Measurements from ENCODE around the gene RCBTB2.
"Not testable (repeated sequence)": the region's sequence is repeated elsewhere in the genome, so short reads cannot be mapped to it uniquely, and the experiment has no call there.

The RCBTB2 gene

DNA sequence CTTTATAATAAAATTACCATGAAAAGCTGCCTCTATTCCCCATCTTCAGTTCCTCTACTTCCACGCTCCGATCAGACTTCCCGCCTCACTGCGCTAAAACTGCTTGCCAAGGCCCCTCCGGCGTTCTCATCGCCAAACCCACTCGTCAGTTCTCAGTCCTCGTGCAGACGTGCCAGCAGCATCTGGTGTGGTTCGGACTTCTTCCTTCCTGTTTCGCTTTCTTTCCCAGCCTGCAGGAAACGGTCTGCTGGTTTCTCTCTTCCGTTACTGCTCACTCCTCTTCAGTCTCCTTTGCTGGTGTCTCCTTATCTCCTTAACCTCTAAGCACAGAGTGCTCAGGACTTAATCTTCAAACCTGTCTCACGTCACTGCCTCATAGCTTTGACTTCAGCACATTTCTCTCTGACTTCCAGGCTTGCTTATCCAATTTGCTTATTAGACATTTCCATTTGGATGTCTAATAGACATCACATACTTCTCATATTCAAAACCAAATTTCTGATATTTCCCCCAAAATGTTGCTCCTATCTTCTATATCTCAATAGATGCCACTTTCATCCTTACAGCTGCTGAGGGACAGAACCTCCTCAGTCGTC is 40.3 kb downstream of the RCBTB2 start:
- DNase-seq, result no peak

DNA sequence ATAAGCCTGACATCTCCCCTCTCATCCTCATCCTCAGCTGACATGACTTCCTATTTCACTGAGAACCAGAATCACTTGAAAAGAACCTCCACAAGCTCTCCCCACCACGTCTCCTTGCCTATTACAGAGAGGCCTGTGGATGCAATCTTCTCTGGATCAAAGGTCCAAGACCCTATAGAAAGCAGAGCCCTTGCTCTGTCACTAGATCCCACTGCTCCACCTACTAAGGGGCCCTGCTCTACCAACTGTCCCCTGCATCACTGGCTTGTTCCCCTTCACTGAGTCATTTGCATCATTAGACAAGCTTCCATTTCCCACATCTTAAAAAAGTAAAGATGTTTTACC is 40.8 kb downstream of the RCBTB2 start:
- no peak for DNase-seq

DNA sequence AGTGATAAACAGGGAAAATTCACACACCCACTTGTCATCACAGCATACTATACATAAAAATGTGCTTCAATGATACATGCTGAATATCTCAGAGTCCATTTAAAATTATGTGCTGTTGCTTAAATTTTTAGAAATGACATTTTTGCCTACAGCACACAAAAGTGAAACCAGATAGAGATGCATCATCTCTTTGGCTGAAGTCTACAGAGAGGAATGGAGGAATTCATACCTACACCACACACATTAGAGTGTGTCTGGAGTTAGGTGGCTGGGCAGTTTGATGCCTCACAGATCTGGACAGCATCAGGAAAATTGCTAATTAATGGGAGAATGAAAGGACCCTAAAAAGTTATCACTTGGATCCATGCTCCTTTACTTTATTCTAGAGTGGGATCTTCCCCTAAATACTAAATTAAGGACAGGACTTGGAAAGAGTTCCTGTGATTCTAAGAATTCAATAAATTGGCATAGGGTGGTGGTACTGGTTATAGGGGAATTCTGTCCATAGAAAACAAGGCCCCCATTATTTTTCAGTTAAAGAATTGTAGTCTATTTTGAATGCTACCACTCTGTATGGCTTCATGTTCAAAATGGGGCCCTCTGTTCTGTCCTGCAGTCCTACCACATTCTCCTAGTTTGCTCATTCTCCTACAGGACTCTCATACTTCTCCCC is 41.3 kb downstream of the RCBTB2 start:
- no peak for DNase-seq

DNA sequence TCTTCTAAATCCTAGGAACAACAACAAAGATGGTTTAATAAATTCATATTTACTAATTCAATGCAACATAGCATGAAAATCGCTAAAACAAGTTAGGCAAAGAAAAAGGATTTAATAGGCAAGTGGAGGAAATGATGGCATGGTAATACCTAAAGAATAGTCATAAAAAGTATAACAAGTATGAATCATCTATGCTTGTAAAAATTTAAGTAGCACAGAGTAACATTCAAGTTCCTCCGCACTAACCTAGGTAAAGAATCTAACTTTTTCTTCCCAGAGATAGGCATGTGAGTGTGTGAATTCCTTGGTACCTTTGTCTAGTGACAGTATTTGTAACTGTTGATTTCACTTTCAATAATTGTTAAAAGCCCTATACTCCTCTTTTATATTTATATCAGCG is 42.6 kb downstream of the RCBTB2 start:
- no peak for DNase-seq

DNA sequence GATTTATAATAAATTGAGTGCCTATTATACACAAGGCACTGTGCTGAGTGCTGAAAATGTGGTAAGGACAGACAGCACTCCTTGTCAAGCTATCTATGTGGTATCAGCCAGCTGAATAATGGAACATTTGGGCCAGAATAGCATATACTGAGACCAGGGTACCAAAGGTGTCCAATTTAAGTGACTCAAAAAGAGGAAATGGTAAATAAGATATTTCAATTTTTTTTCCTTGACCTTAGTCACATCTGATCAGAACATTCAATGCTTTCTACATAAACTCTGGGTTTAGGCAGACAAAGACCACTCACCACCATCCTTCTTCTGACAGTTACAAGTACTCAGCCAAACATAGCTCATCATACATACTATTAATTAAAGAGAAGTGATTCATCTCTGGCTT is 43.2 kb downstream of the RCBTB2 start:
- DNase-seq, result no peak

DNA sequence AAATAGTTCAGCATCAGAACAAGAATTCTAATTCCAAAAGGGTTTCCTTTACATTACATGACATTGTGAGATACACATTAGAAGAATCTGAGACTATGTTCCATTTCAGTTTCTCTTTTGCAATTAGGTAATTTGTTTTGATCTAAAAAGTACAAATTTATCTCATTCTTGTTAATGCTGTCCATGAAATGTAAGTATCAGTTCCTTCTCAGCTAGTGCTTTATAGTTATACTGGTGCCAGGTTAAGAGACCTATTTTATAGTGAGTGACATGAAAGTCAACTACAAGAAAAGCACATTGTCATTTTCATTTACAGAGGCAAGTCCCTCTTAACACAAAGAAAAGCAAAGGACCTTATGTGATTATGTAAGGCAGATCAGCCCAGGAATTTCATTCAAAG is 43.9 kb downstream of the RCBTB2 start:
- DNase-seq, result no peak

DNA sequence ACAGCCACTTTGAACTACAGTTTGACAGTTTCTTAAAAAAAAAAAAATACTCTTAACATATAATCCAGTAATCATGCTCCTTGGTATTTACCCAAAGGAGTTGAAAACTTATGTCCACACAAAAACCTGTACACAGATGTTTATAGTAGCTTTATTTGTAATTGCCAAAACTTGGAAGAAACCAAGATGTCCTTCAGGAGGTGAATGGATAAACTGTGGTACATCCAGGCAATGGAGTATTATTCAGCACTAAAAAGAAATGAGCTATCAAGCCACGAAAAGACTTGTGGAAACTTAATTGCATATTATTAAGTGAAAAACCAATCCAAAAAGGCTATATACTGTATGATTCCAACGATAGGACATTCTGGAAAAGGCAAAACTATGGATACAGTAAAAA is 44.9 kb downstream of the RCBTB2 start:
- no peak for DNase-seq

DNA sequence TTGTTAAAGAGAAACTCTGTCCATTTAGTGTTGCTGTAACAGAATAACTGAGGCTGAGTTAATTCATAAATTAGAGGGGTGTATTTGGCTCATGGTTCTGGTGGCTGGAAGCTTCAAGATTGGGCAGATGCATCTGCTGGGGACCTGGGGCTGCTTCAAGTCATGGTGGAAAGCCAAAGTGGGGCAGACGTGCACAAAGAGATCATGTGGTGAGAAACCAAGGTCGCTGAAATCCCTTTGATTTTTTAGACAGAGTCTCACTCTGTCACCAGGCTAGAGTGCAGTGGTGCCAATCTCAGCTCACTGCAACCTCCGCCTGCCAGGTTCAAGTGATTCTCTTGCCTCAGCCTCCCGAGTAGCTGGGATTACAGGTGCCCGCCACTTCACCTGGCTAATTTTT is 46.0 kb downstream of the RCBTB2 start:
- no peak for DNase-seq

DNA sequence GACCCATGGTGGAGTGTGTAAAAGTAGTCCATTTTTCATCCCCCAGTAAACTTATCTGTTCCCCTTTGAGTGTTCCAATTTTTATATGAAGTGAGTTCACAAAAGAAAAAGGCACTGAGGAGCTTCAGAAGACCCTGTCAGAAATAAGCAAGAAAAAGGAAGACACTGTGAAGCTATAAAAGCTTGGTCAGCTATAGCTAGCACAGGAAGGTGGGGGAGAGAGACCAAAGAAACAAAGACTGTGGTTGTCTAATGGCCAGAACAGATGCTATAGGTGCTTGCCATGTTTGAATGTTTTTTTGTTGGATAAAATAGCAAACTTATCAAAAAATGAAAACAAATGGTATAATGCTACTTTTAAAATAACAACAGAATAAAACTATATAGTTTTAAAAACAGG is 46.5 kb downstream of the RCBTB2 start:
- no peak for DNase-seq

DNA sequence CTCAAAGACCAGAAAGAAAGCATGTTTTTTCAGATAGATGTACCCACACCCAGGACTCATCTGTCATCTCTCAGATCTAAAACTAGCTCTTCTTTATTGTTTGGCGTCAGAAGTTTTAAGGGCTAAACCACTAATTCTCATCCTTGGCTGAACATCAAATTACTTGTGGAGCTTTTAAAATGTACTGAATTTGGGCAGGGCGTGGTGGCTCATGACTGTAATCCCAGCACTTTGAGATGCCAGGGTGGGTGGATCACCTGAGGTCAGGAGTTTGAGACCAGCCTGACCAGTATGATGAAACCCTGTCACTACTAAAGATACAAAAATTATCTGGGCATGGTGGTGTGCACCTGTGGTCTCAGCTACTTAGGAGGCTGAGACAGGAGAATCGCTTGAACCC is 47.4 kb downstream of the RCBTB2 start:
- no peak for DNase-seq

DNA sequence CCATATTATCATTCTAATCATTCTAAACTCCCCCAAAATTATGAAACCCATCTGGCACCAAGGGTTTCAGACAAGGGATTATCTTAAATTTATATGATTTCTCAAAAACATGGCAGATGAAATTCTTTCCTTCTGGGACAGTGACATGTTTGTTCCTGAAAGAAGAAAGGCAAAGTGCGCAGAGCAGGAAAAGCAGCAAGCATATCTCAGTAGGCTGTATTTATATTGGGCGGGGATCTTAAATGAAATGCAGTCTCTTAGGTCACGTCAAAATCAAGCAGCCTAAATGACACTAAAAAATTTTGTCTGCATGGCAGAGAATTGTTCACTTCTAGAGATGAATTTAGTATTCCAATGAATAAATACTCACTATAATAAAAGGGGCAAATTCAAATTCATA is 49.3 kb downstream of the RCBTB2 start:
- no peak for DNase-seq

DNA sequence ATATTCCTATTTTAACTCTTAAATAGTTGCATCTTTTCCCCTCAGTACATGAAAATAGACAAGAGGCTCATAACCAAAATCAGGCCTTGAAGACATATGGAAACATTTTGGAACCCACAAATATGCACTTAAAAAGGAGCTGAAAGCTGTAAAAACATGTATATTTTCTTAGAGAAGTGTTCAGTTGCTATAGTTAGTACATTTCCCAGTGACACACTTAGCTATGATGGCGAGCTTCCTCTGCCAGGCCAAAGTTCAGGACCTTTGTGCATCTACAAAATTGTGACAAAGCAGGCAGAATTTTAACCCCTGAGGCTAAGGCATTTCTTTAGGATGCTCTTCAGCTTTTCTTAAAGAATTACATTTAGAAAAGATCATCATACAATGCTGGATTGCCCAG is 54.5 kb downstream of the RCBTB2 start:
- no peak for DNase-seq

DNA sequence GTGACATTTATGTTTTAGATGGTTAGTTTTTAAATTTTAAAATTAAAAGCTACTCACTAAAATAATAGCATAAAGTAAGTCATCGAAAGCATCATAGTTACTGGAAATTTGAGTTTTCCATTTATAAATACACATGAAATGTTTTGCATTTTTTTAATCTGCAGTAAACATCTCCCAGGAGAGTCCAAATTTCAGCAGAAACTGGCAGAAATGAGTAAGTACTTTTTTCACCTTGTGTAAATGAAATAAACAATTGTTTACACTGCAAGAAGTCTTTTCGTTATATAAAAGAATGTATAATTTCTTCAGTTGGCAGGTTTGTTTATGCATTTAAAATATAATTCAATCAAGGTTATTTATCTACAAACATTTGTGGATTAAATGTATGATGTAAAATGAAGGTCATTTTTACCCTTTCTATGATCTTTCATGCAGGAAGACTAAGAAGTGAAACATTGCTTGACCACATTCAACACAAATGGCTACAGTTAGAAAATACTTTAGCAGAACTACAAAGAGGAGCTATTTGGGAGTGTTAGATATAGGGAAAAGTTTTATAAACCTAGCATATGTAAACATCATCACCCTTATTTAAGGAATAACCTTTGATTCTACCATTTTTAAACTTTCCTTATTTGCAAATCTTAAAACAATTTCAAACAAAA is 55.6 kb downstream of the RCBTB2 start:
- no peak for DNase-seq

DNA sequence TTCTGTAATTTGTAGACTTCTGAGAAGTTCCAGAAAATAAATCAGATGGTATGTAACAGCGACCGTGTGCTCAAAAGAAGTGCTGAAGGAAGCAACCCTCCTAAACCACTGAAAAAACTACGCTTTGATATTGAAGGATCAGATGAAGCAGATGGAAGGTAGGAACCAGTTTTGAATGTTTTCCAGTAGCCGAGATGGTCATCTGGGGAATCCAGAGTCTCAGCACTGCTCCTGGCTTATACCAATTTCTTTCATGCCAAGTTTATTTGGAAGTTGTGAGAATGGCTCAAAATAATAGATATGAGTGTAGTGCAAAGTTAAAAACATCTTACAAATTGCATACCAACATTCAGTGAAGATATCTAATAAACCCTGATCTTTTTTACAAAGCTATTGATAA is 56.2 kb downstream of the RCBTB2 start:
- DNase-seq, result no peak

DNA sequence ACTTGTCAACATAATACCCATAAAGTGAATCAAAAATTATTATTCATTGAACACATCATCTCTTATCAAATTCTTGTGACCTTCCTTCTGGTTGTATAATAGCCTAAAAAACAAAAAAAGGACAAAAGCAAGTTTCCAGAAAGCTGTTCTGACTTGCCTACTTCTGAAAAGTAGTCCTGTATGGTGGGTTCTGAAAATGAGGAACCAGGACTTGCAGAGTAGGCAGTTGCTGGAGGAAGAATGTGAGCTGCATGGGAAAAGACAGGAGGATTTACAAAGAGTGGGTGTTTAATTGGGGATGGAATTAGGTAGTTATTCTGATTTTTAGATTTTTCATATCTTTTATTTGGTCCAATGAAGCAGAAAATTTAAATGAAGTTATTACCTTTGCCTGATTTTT is 56.7 kb downstream of the RCBTB2 start:
- DNase-seq, result no peak

DNA sequence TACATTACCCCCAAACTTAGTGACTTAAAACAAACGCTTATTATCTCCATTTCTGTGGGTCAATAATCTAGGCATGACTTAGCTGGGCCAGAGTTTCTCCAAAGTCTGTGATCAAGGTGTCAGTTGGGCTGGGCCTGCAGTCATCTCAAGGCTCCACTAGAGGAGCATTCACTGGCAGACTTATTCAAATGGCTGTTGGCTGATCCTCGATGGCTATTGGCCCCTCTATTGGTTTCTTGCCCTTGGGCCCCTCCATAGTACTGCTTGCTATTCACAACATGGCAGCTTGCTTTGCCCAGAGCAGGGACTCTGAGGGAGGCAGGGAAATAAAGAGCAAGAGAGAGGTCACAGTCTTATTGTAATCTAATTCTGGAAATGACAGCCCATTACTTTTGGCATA is 57.6 kb downstream of the RCBTB2 start:
- DNase-seq, result no peak

DNA sequence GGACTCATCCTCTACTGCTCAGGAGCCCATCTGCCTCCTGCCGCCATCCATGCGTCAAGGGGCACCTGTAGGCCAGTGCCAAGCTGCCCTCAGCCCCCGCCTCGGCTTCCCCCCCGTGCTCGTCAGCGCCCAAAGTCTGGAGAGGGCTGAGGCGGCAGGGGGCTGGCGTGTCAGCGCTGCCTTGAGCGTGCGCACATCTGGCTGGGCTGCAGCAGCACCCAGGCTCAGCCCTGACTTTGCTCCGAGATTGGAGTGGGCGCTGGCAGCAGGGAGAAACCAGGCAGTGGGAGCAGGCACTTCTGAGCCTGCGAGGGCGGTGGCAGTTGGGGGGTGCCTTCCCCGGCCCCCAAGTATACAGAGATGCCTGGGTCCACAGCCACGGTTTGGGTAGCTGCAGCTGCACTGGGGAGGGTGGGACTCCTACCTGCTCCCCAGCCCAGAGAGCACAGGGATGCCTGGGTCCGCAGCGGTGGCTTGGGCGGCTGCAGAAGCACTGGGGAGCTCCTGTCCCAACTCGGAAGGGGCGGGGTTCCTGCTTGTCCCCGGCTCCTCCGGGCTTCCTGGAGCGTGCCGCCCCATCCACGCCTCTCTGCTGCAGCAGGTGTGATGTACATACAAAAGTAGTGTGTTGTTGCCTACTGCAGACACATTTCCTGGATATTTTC is 75.2 kb downstream of the RCBTB2 start:
- DNase-seq, result no peak

DNA sequence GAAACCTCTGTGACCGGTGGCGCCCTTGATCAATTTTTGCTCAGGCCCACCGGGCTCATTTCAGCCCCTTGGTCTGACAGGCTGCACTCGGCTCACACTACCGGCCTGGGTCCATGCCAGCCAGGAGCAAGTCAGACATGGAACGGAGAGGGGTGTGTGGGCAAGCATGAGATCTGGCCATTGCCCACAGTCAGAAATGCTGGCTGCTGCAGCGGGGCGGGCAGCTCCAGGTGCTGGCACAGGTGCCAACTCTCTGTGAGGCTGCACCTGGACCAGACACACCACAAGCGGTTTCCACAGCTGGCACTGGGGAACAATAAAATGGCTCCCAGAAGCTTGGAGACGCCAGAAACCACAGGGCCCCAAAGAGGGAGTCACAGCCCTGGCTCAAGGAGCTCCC is 76.3 kb downstream of the RCBTB2 start:
- DNase-seq, result no peak

DNA sequence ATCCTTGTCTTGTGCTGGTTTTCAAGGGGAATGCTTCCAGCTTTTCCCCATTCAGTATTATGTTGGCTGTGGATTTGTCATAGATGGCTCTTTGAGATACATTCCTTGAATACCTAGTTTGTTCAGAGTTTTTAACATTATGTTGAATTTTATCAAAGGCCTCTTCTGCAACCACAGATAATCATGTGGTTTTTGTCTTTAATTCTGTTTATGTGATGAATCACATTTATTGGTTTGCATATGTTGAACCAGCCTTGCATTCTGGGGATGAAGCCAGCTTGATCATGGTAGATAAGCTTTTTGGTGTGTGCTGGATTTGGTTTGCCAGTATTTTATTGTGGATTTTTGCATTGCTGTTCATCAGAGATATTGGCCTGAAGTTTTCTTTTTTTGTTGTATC is 81.7 kb downstream of the RCBTB2 start:
- DNase-seq, result not testable (repeated sequence)

DNA sequence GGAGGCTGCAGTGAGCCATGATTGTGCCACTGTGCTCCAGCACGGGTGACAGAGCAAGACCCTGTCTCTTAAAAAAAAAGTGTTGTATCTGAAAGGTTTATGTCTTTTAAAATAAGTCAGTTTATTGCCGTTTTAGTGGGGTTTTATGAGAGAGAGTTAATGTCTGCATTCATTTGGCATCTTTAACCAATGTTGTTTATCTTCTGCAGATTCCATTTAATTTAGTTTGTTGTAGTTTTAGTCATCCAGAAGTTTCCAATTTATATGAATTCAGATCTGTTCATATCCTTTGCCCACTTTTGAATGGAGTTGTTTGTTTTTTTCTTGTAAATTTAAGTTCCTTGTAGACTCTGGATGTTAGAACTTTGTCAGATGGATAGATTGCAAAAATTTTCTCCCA is 83.2 kb downstream of the RCBTB2 start:
- DNase-seq, result no peak

DNA sequence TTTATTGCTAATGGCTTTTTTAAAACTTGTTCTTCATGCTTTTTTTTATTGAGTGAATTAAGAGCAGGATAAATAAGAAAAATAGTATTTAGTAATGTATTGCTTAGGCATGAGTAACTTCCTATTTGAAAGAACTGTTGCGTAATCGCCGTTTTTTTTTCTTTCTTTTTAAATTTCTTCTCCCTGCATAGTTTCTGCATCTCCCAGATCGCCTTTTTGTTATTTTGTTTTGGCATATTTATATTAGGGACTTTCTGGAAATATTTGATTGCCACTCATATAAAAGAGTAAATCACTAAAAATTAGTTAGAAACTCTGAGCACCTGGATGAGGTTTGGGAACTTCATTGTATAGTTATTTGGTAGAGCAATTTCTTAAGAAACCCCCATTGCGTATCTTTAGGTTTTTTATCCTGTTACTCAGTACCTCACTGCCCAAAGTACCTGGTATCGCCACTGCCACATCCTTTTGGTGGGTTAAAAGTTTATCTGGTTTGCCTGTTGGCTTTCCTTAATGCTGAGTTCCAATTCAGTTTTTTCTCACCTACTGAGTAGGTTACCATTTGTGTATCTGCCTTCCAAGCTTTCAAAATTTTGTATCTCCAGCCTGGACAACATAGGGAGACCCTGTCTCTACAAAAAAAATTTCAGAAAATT is 83.8 kb downstream of the RCBTB2 start:
- DNase-seq, result no peak

DNA sequence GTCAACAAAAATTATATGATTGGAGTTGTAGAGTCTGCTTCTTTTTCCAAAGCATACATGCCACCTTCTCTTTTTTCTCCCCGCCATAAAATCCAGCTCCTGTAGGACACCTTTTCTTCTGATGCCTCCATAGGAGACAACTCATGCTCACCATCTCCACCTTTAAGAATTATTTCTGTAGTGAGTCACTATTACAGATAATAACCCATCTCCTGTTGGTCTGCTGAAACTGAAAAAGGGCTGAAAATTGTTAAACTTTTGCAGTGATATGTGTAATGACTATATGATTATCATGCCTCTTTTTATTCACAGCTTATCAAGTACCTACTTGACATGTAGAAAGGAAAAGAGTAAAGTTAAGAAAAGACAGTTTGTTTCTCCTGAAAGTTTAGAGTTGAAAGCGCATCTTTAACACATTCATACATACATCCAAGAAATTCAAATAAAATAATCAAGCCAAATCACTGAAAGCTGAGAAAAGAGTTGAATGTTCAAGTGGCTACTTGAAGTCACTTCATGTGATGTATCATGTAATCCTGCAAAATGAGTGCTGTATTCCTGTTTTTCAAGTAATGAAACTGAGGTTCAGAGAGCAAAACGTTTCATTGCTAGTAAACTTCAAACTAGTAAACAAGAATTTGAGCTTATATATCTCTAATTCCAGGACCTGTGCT is 84.5 kb downstream of the RCBTB2 start:
- DNase-seq, result no peak

DNA sequence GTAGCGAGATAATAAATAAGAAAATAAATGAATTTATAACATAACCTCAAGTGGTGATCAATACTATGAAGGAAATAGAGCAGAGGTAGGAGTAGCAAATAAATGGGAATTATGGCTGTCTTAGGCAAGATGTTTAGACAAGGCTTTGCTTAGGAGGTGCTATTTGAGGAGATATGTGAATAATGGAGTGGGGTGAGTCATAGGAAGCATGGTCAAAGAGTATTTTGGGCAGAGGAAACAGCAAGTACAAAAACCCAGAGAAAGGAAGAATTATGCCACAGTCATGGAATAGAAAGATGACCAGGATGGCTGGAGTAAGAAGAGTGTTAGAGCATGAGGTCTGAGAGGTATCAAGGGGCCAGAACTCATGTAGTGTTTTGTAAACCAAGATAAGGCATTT is 86.4 kb downstream of the RCBTB2 start:
- no peak for DNase-seq
